Stimulated activated CD8-positive, alpha-beta memory T cell treated with anti-CD3 and anti-CD28 coated beads, Interleukin-2, amount 100 ng/mL, for 1 hour (primary cell): ENCODE data around the gene BUD23.
A peak's percentile ranks its signal among the peaks of the same experiment; 100 is the strongest.
"Not testable (repeated sequence)": the region's sequence is repeated elsewhere in the genome, so short reads cannot be mapped to it uniquely, and the experiment has no call there.

Experiments used
- DNase-seq, 2 donors: peaks; one replicate each; pipeline ENCODE4 v3.0.0-alpha.2; 2020; ENCODE audit warnings: low read depth in 2 of 2

BUD23 gene

DNA sequence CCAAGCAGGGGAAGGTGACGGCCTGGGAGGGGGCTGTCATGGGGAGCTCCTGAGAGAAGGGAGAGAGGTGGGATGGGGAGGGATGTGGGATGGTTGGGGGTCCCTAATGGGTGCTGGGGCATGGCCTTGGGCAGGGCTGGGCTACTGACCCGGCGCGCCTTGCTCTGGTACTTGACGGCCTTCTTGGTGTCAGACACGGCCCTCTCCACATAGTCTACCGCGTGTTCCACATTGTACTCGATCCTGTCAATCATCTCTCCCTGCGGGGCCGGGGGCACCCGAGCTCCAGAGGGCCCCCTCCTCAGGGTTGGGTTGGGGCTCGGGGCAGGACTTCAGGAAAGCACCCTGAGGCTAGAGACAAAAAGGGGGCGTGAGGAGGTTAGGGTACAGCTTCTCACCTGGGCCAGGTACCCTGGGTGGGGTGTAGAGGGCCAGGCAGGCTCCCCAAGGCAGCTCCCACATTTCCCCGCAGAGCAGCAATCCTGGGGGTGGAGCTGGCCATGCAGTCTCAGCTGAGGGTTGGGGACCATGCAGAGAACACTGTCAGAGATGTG, 17.3 kb downstream of the BUD23 start:
- no peak for DNase-seq

- DNase-seq, result no peak
Observed at GRCh38 chr7:73701357-73701995, 18.1 kb downstream of the BUD23 start.

- no peak for DNase-seq
Observed at GRCh38 chr7:73702226-73702625, 18.8 kb downstream of the BUD23 start.

GRCh38 chr7:73702665-73703064, 19.3 kb downstream of the BUD23 start:
- no peak for DNase-seq

GRCh38 chr7:73703225-73703624, 19.8 kb downstream of the BUD23 start:
- DNase-seq, result no peak

GRCh38 chr7:73703757-73704639, 20.6 kb downstream of the BUD23 start:
- no peak for DNase-seq

GRCh38 chr7:73704640-73705550, 21.5 kb downstream of the BUD23 start:
- DNase-seq, result no peak

GRCh38 chr7:73705551-73705920, 22.1 kb downstream of the BUD23 start:
- no peak for DNase-seq

DNA sequence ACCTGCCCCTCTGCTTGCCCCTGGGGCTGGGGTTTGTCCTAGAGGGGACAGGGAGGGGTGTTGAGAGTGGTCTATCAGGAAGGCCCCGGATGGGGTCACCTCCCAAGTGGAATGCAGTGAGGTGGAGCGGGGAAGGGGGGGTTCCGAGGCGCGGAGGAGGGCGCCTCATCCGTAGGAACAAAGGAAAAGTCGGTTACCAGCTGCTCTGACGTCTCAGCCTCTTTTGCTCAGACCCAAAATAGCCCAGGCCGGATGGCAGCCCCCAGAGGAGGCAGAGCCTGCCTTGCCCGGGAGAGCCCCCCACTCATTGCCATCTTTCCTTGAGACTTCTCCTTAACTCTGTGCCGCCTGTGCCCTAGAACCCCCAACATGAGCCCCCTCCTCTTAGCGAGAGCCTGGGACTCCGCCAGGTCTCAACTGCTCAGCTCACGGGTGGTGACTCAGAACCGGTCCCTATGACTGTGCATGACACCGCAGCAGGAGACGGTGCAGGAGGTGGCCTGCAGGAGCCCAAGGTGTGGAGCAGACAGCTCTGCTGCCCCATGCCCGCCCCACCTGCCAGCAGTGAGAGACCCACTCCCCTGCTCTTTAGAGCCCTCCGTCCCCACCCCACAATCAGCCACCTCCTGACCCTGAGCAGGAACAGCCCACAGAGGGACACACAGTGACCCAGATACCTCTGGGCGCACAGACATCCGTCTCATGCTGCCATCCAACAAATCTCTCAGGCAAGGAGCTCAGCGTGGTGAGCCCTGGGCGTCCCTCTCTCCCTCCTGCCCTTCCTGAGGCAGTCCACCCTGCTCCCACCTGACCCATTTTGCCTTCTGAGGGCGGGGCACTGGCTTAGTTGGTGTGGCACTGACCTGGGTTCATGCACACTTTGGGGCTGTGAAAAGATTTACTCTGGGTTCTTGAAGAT, 23.0 kb downstream of the BUD23 start:
- no peak for DNase-seq

DNA sequence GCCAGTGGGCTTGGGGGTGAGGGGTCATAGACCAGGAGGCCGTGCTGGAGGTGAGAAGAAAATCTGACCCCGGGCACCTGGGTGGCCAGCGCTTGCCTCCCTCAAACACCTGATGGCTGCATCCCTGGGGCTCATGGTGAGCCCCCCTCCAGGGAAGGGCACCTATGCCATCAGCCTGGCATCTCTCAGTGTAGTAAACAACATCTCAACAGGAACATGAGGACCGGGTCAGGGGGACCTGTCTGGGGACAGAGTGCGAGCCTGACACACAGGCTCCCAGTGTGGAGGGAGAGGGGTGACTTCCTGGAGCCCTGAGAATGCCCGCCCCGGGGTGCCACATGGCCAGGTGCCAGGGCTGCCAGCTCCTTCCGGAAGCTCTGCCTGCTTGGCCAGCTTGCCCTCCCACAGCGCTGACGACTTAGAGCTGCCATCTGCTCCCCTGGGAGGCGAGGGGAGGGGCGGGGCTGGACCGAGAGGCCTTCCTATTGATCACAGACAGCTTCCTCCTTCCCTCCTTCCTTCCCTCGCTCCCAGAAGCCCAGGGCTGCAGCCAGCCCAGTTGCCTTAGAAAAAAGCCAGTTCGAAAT, 23.7 kb downstream of the BUD23 start:
- DNase-seq, result no peak

- no peak for DNase-seq
Observed at GRCh38 chr7:73708961-73709549, 25.7 kb downstream of the BUD23 start.

- DNase-seq, result no peak
Observed at GRCh38 chr7:73712773-73713172, 29.4 kb downstream of the BUD23 start.

- not testable (repeated sequence) for DNase-seq
Observed at GRCh38 chr7:73713319-73713718, 29.9 kb downstream of the BUD23 start.

GRCh38 chr7:73715648-73716317, 32.4 kb downstream of the BUD23 start:
- no peak for DNase-seq

- DNase-seq, result no peak
Observed at GRCh38 chr7:73716318-73716890, 33.0 kb downstream of the BUD23 start.

GRCh38 chr7:73717025-73717807, 33.8 kb downstream of the BUD23 start:
- no peak for DNase-seq

DNA sequence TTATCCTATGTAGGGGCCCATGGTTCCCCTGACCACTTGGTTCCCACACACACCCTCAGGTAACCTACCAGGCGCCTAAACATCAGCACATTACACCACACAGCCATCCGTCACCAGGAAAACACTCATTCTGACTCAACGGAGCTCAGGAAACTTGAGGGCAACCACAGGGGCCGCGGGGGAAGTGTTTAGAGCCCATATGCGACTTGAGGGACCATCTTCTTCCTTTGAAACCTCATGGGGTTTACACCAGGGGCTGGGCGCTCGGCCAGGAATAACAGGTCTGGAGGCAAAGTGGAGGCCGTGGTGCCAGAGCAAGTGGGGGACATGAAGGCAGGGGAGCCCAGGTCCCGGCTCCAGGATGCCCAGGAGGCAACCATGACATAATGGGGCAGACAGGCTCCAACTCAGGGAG, 34.6 kb downstream of the BUD23 start:
- peak; percentile 63 to 65 for DNase-seq

- DNase-seq, result no peak
Observed at GRCh38 chr7:73718438-73718881, 35.1 kb downstream of the BUD23 start.
